Activated T-helper 1 cell treated with anti-CD3 and anti-CD28 coated beads, Interleukin-2, amount 50 U/mL, for 16 hours (primary cell): ENCODE results near the gene HGS.
"Not testable (repeated sequence)": the region's sequence is repeated elsewhere in the genome, so short reads cannot be mapped to it uniquely, and the experiment has no call there.

Source experiments
- DNase-seq, 2 donors: peaks; one replicate each; pipeline ENCODE4 v3.0.0-alpha.2; 2020; ENCODE audit warnings: low read depth in 1 of 2, low spot score in 1 of 2

Gene HGS

GRCh38 chr17:81656118-81656743, 27.6 kb upstream of the HGS start, which contains the start of gene PDE6G:
TSS of gene PDE6G (minus strand) at chr17:81656542. CDS start at chr17:81653305, 3,237 bp downstream.
- no peak for DNase-seq

DNA sequence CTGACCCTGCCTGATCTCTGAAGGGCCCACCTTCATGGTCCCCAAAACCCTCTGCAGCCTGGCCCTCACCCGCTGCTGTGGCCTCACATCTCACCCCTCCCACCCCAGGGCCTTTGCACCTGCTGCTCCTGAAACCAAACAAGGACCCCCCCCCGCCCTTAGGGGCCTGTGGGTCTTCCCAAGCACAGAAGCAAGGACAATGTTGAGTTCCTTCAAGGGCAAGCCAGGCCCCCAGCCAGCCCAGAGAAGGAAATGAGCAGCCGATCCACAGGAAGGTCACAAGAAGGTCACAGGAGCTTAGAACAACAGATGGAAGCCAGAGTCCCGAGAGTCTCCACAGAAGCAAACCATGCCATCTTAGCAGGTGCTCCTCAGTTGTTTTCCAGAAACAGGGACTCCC, 27.0 kb upstream of the HGS start:
- no peak for DNase-seq

DNA sequence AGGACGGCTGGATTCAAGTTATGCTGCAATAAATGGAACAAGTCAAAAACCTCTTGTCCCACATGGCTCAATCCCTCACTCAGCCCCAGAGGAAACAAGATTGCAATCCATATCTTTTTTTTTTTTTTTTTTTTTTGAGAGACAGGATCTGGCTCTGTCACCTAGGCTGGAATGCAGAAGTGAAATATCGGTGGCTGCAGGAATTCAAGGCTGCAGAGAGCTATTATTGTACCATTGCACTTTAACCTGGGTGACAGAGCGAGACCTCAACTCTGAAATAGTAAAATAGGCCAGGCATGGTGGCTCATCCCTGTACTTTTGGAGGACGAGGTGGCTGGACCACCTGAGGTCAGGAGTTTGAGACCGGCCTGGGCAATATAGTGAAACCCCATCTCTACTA, 24.8 kb upstream of the HGS start:
- no peak for DNase-seq

GRCh38 chr17:81660441-81660840, 23.4 kb upstream of the HGS start:
- no peak for DNase-seq

- DNase-seq: no peak
Observed at GRCh38 chr17:81662002-81662401, 21.8 kb upstream of the HGS start.

DNA sequence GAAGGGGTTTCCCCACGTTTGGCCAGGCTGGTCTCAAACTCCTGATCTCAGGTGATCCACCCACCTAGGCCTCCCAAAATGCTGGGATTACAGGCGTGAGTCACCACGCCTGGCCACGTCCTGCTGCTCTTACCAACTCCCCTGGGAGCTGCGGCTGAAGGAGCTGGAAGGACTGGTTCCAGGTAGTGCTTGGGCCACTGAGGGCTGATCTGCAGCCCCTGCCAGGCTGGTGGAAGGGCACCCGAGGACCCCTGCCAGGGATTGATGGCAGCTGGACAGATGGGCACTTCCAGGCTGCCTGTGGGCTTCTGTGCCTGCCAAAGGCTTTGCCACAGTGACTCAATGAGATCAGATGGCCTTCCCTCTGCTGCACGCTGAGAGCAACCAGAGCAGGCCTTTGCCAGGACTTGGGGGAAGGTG, 19.8 kb upstream of the HGS start:
- no peak for DNase-seq

DNA sequence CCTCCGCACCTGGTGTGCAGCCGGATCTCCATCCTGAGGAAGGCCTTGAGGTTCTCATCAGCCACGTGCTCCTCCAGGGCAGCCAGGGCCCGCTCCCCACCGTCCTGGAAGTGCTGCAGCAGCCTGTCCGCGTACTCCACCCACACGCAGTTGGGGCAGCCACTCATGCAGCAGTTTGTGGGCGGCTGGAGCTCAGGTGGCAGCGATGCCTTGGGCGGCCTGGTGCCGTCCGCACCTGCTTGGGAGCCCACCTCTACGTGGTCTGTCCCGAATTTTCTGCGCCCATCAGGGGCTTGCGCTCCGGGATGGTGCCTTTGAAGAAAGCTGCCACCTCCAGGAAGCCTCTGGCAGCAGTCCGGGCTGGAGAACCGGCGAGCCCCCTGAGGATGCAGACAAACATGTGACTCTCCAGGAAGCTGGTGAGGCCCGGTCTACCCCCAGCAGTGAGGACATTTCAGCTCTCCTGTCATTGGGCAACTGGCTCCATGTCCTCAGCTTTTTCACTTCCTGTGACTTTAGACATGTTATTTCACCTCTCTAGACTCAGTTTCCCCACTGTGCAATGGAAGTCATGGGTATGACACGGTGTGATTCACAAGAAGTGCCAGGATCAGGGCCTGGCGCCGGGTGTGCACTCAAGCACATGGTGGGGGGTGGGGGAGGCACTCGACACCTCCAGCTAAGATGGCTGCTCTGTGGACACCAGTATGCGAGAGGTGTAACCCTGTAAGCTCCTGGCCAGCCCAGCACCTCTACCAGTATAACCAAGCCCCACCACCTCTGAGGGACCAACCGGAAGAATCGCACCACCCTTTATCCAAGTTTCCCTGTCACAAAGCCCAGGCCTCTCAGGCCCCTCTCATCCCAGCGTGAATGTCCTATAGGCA, 18.4 kb upstream of the HGS start:
- DNase-seq: peak in 1 of 2 donors; percentile 26

- DNase-seq: no peak
Observed at GRCh38 chr17:81666092-81666341, 17.8 kb upstream of the HGS start.

- peak; percentile 84 to 90 for DNase-seq
Observed at GRCh38 chr17:81666342-81667191, 17.2 kb upstream of the HGS start, which contains the start of the genes CCDC137 and OXLD1. TSS of gene CCDC137 (plus strand) at chr17:81666737. CDS start at chr17:81666767, 30 bp downstream. TSS of gene OXLD1 (minus strand) at chr17:81666605. CDS start at chr17:81666577, 28 bp downstream.

GRCh38 chr17:81667754-81668153, 16.1 kb upstream of the HGS start:
- no peak for DNase-seq

DNA sequence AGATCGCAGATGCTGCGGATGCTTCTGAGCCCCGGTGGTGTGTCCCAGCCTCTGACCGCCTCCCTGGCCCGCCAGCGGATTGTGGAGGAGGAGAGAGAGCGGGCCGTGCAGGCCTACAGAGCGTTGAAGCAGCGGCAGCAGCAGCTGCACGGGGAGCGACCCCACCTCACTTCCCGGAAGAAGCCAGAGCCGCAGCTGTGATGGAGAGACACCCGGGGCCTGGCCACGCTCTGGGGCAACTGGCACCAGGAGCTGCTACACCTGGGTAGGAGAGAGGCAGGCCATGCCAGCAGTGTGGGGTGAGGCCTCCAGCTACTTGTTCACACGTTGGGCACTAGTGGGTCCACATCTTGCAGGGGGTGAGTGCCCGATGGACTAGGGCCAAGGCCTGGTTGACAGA, 11.3 kb upstream of the HGS start:
- no peak for DNase-seq

GRCh38 chr17:81672954-81673353, 10.9 kb upstream of the HGS start:
- DNase-seq: no peak

DNA sequence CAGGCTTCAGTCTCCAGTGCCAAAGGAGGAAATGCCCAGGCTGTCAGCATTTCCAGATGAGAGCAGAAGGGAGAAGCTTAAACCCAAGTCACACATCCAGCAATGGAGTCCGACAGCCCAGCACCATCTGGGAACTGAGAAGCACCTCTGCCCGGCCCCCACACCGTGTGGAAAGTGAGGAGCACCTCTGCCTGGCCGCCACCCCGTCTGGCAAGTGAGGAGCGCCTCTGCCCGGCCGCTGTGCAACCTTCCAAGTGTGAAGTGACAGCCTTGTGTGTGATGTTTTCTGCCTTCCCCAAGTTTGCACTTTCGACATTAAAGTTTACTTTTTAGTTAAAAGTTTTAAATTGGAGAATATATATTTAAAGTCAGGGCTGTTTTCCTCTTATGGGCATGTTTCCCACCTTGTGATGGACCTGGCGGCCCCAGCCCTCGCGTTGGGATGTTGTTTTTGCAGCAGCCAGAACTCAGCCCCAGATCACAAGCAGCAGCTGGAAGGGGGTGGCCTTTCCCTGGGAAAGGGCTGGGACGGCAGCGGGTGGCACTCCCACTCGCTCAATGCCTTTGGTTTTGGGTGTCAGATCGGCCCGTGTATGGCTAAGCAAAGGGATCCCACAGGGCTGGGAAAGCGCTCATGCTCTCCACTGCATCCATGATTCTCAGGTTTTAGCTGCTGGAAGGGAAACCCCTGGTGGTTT, 10.1 kb upstream of the HGS start:
- no peak for DNase-seq

- DNase-seq: not testable (repeated sequence)
Observed at GRCh38 chr17:81675515-81676221, 8.1 kb upstream of the HGS start.

DNA sequence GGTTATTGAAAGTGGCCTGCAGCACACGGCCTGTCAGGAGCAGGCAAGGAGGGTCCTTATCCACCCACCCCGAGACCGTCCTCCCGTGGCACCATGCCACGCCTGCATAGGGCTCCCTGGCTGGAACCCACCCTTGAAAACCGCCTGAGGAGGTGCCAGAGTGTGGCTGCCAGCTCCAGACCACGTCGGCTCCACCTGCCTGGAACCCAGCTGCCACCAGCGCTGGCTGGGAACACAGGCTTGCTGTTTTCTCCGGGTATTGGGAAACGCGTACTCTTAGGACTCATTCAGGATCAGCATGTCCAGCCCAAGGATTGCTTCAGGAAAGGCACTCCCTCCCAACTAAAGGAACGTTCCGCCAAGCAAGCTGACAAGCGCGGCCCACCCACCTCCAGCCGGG, 6.9 kb upstream of the HGS start:
- DNase-seq: no peak

DNA sequence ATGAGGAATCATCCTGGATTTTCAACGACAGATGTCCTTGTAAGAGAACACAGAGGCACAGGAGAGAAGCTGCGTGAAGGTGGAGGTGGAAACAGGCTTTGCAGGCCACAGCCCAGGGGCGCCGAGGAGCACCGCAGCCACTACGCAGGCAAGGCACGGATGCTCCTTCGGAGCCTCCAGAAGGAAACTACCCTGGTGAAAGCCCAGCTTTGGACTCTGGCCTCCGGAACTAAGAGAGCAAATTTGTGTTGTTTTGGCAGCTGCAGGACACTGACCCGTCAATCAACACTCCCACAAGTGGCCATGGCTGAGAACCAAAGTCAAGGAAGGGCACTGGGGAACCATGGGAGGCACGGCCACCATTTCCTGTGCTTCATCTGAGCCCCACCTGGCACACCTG, 3.7 kb upstream of the HGS start:
- no peak for DNase-seq

- no peak for DNase-seq
Observed at GRCh38 chr17:81681672-81682071, 2.1 kb upstream of the HGS start.

DNA sequence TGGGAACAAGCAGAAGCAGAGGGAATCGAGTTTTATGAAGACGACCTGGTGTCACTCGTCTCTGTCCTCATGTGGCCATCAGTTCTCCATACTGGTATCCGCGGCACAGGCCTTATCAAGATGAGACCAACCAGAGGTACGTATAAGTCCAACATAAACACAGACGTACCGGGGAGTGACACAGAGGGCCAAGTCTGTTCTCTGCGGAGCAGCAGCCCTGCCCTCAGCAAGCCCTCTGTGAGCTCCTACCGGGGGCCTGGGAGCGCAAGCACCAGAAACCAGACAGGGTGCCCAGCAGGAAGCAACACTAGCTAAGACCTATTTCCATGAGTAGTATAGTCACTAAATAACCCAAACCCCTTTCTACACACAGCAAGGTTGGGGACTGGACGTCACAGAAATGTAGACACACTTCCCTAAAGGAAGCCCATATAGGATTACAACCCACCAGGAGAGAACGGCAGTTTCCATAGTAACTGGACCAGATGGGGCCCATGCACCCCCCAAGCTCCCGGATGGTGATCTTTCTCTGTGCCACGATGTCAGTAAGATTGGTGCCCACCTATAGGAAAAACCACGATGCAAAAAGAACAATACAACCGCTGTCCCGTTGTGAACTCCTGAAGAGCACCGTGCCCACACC, 1.1 kb upstream of the HGS start:
- no peak for DNase-seq

DNA sequence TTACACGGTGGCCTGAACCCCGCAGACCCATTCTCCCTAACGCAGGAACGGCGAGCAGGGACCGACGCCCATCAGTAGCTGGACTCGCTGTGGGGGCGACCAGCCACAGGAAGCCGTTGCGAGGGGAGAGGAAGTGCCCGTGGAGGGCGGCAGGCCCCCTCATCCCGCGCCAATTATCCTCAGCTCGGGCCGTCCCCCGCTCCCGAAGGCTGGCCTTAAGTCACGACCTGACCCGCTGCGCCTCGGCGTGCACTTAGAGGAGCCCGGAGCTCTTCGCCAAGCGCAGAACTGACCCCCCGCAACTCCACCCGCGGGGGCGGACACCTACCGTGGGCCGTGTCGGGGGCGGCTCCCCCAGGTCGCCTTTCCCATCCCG, 615 bp upstream of the HGS start:
- no peak for DNase-seq

DNA sequence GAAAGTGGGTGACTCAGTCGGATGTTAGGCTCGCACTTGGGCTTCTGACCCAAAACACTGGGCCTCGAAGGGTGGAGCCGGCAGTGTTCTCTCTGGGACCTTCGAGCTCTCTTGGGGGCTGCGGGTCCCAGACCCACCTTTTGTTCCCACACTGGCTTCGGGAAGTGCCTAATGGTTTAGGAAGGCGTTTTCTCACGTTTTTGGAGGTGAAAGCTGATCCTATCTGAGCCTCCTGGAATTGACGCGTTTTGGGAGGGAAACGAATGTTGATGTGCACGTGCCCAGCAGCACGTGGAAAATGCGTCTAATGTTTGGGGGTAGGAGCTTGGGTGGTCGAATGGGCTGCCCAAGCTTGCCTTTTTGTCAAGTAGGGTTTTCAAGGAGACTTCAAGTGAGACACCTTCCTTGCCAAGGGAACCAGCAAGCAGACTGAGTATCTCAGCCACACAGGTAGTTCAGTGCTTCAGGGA, 666 bp downstream of the HGS start:
- no peak for DNase-seq
